Coronary artery (tissue), 2 donors: ENCODE measurements around the gene ZFYVE9.

Experiments
- DNase-seq: peaks from one replicate; pipeline ENCODE4 v3.0.0-alpha.2; 2017; ENCODE audit warnings: low spot score
- H3K27ac ChIP-seq, 2 donors: fragments of 200-600 bp; sonication (generic); one replicate each; pipeline ENCODE4 v1.5.1; 2016 to 2019
- H3K4me3 ChIP-seq: fragments of 200-600 bp; sonication (generic); 2 replicates; pipeline ENCODE4 v1.5.1; 2016; ENCODE audit warnings: mild to moderate bottlenecking, moderate library complexity
- TF ChIP-seq, protein P1 (sequence below): fragments of 200-600 bp; sonication (generic); IDR thresholded peaks from one replicate; pipeline ENCODE4 v1.5.1; 2019; ENCODE audit warnings: antibody characterized with exemption

Gene ZFYVE9

GRCh38 chr1:52238474-52238873 is 96.6 kb downstream of the ZFYVE9 start:
- DNase-seq = no peak
- TF ChIP-seq, protein P1, sequence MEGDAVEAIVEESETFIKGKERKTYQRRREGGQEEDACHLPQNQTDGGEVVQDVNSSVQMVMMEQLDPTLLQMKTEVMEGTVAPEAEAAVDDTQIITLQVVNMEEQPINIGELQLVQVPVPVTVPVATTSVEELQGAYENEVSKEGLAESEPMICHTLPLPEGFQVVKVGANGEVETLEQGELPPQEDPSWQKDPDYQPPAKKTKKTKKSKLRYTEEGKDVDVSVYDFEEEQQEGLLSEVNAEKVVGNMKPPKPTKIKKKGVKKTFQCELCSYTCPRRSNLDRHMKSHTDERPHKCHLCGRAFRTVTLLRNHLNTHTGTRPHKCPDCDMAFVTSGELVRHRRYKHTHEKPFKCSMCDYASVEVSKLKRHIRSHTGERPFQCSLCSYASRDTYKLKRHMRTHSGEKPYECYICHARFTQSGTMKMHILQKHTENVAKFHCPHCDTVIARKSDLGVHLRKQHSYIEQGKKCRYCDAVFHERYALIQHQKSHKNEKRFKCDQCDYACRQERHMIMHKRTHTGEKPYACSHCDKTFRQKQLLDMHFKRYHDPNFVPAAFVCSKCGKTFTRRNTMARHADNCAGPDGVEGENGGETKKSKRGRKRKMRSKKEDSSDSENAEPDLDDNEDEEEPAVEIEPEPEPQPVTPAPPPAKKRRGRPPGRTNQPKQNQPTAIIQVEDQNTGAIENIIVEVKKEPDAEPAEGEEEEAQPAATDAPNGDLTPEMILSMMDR = no peak
- no peak overlapping the region for H3K27ac ChIP-seq
- no peak overlapping the region for H3K4me3 ChIP-seq

GRCh38 chr1:52238887-52239707 is 97.2 kb downstream of the ZFYVE9 start:
- Histone ChIP-seq H3K27ac (no peak overlapping the region), H3K4me3 (no peak overlapping the region)
- TF ChIP-seq, protein P1 = no peak
- DNase-seq = no peak

GRCh38 chr1:52239708-52240001 is 97.8 kb downstream of the ZFYVE9 start:
- Histone ChIP-seq H3K27ac (no peak overlapping the region), H3K4me3 (no peak overlapping the region)
- no peak for DNase-seq
- TF ChIP-seq, protein P1 = no peak

DNA sequence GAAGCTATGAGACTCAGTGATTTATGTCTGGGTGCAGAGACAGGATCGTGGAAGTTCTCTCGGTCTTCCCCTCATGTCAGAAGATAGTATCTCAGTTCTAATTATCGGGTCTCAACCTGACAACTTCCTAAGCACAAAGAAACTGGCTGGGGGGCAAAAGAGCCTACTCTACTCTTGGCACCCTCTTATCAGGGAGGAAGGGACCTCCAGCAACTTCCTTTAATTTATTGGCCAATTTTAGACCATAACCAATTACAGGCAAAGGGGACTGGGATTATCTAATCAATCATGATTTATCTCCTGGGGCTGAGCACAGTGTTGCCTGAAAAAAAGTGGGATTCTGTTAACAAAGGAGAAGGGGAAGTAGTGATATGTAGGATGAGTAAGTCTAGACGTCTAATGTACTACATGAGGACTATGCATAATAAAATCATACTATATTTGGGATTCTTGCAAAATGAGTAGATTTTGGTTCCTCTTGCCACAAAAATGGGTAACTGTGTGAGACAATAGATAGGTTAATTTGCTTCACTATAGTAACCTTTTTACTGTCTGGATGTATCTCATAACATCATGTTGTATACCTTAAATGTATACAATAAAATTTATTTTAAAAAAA is 98.8 kb downstream of the ZFYVE9 start:
- TF ChIP-seq, protein P1 = no peak
- Histone ChIP-seq H3K27ac (no peak overlapping the region), H3K4me3 (no peak overlapping the region)
- no peak for DNase-seq

DNA sequence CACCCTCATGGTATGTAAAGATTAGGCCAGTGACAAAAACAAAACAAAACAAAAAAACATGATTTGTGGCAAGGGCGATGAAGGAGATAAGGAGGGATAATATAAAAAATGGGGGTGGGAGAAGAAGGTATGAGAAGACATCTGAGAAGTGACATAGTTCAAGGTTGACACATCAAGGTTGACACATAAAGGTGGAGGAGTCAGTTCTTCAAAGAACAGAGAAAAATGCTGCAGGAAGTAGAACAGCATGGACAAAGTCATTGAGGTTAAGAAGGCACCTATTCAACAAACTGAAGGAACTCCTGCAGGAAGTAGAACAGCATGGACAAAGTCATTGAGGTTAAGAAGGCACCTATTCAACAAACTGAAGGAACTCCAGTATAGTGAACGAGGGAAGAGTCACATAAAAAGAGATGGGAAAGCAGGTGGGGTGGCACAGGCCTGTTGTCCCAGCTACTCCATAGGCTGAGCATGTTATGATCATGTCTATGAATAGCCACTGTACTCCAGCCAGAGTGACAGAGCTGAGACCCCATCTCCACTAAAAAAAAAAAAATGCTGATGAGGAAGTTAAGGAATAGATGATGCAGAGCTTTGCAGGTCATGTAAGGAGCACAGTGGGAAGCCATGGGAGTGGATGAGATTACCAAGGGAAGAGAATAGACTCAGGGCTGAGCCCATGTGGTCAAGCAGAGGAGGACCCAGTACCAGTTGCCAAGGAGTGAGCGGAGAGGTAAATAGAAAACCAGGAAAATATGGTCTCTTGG is 101.5 kb downstream of the ZFYVE9 start:
- no peak for DNase-seq
- TF ChIP-seq, protein P1 = no peak
- Histone ChIP-seq H3K27ac (no peak overlapping the region), H3K4me3 (no peak overlapping the region)

GRCh38 chr1:52249831-52250230 is 107.9 kb downstream of the ZFYVE9 start:
- no peak overlapping the region for H3K27ac ChIP-seq
- DNase-seq = no peak

More at GRCh38 chr1:52249831-52250230, 107.9 kb downstream of the ZFYVE9 start:
- TF ChIP-seq, protein P1 = no peak
- H3K4me3 ChIP-seq = no peak overlapping the region
